Measurements from ENCODE around the gene MXD3.
"Not testable (repeated sequence)": the region's sequence is repeated elsewhere in the genome, so short reads cannot be mapped to it uniquely, and the experiment has no call there.

The MXD3 gene

DNA sequence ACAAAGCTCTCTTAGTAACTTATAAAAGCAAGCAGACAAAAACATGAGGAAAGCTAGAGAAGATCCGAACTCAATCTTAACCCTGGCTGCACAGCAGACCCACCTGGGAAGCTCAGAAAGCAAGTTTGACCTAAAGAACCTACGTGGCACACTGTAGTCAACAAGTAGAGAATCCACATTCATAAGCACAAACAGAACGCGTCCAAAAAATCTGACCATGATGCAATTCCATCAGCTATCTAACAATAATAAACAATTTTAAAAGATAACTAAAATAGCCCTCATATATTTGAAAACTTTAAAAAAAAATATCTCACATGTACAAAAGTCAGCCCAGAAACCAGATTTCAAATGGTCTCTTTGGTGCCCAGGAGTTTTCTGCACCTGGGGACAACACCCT, 35.1 kb upstream of the MXD3 start:
- POLR2A ChIA-PET (ENCODE audit: low non-redundant PET), result interaction anchor here (0.7 kb wide), 1 partner anchor 20 kb away, joined by 3 read pairs; no protein-coding TSS in a partner anchor
- no peak for DNase-seq (ENCODE audit: low spot score)
- H3K27ac ChIP-seq, result no peak overlapping the region
- CTCF ChIA-PET, result interaction anchor here (1.9 kb wide), 1 partner anchor 37 kb away, joined by 5 read pairs; no protein-coding TSS in a partner anchor
- TF ChIP-seq, protein P1, sequence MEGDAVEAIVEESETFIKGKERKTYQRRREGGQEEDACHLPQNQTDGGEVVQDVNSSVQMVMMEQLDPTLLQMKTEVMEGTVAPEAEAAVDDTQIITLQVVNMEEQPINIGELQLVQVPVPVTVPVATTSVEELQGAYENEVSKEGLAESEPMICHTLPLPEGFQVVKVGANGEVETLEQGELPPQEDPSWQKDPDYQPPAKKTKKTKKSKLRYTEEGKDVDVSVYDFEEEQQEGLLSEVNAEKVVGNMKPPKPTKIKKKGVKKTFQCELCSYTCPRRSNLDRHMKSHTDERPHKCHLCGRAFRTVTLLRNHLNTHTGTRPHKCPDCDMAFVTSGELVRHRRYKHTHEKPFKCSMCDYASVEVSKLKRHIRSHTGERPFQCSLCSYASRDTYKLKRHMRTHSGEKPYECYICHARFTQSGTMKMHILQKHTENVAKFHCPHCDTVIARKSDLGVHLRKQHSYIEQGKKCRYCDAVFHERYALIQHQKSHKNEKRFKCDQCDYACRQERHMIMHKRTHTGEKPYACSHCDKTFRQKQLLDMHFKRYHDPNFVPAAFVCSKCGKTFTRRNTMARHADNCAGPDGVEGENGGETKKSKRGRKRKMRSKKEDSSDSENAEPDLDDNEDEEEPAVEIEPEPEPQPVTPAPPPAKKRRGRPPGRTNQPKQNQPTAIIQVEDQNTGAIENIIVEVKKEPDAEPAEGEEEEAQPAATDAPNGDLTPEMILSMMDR (conservative IDR thresholded peaks at IDR 0.05; ENCODE audit: low read depth), result no peak

DNA sequence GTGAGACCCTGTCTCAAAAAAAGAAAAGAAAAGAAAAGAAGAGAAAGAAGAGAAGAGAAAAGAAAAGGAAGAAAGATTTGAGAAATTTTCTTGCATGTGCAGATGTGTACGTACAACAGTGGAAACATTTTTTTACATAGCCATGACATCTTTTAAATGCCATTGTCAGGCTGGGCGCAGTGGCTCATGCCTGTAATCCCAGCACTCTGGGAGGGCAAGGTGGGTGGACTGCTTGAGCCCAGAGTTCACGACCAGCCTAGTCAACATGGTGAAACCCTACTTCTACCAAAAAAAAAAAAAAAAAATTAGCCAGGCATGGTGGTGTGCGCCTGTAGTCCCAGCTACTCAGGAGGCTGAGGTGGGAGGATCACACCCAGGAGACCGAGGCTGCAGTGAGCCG, 33.2 kb upstream of the MXD3 start:
- no peak for DNase-seq (ENCODE audit: low spot score)
- ChIA-PET POLR2A (ENCODE audit: low non-redundant PET) (no interaction called here), CTCF (interaction anchor here (0.7 kb wide), 1 partner anchor 35 kb away, joined by 3 read pairs; no protein-coding TSS in a partner anchor)
- H3K27ac ChIP-seq, result no peak overlapping the region
- TF ChIP-seq, protein P1 (conservative IDR thresholded peaks at IDR 0.05; ENCODE audit: low read depth), result no peak

DNA sequence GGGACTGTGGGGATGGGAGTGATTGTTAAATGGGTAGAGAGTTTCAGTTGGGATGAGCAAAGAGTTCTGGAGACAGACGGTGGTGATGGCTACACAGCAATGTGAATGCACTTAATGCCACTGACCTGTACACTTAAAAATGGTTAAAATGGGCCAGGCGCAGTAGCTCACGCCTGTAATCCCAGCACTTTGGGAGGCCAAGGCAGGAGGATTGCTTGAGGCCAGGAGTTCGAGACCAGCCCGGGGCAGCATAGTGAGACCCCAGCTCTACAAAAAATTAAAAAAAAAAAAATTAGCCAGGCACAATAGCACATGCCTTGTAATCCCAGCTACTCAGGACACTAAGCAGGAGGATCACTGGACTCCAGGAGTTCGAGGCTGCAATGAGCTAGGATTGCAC, 32.1 kb upstream of the MXD3 start:
- CTCF ChIA-PET, result no interaction called here
- H3K27ac ChIP-seq, result no peak overlapping the region
- TF ChIP-seq, protein P1 (conservative IDR thresholded peaks at IDR 0.05; ENCODE audit: low read depth), result no peak
- POLR2A ChIA-PET (ENCODE audit: low non-redundant PET), result interaction anchor here (0.7 kb wide), 1 partner anchor 55 kb away, joined by 4 read pairs; no protein-coding TSS in a partner anchor
- DNase-seq (ENCODE audit: low spot score), result no peak

- POLR2A ChIA-PET (ENCODE audit: low non-redundant PET); CTCF ChIA-PET: not testable (repeated sequence)
Observed at GRCh38 chr5:177343000-177343399, 31.3 kb upstream of the MXD3 start.

GRCh38 chr5:177339107-177339638, 27.5 kb upstream of the MXD3 start:
- POLR2A ChIA-PET (ENCODE audit: low non-redundant PET), result no interaction called here
- H3K27ac ChIP-seq, result peak overlapping the region; percentile 14; the same call in 1 of the 2 replicates
- CTCF ChIA-PET, result interaction anchor here (1.5 to 1.7 kb wide), 3 partner anchors 21 to 65 kb away, joined by 5 to 10 read pairs (median 6); no protein-coding TSS in a partner anchor
- TF ChIP-seq, protein P1 (conservative IDR thresholded peaks at IDR 0.05; ENCODE audit: low read depth), result no peak
- no peak for DNase-seq (ENCODE audit: low spot score)

More at GRCh38 chr5:177343000-177343399, 31.3 kb upstream of the MXD3 start:
- H3K27ac ChIP-seq; DNase-seq (ENCODE audit: low spot score): not testable (repeated sequence)

DNA sequence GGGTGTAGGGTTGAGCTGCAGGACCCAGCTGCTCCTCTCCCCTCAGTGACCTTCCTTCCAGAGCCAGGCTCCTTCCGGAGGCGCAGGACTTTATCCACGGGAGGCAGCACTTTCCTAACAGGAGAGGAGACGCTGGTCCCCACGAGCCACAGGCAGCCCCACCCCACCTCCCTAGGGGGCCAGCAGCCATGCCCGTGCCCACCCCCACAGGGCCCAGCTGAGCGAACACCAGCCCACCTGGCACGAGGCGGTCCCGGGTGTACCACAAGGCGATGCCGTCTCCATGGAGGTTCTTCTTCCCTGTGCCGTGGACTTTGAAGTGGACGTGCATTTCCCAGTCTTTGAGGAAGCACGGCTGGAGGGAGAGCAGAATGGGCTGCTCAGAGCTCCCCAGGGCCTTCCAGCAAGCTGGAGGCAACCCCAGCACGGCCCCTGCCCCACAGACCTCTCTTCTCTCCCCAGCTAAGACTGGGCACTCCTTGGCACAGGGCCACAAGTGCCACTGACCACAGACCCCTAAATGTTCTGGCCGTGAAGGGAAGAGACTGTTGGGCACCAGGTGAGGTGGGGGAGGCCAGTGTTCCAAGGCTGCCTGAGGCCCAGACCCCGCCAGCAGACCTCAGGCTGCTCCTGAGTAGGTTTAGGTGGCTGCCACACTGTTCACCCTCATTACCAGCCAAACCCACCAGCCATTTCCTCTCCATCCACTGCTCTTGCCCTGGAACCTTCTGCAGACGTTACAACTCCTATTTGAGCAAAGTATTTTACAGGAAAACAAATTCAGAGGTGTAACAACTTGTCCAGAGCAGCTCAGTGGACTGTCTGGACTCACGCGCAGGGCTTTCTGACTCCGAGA, 26.8 kb upstream of the MXD3 start:
- ChIA-PET CTCF (interaction anchor here (1.5 to 1.7 kb wide), 3 partner anchors 20 to 65 kb away, joined by 5 to 10 read pairs (median 6); no protein-coding TSS in a partner anchor), POLR2A (ENCODE audit: low non-redundant PET) (no interaction called here)
- DNase-seq (ENCODE audit: low spot score), result no peak
- peak overlapping the region; percentile 14; the same call in 1 of the 2 replicates for H3K27ac ChIP-seq
- TF ChIP-seq, protein P1 (conservative IDR thresholded peaks at IDR 0.05; ENCODE audit: low read depth), result no peak
